SKM-1 treated with dmso at 0.1 percent for 144 hours (cell line): ENCODE data around the gene SH3BGRL2.

Experiments used
- DNase-seq: peaks from one replicate; lab custom pipeline; 2025; ENCODE audit not compliant: unreplicated experiment; lab: John Stamatoyannopoulos, UW

The SH3BGRL2 gene

GRCh38 chr6:79694623-79695343 lies 63.7 kb downstream of the SH3BGRL2 start:
- DNase-seq = no peak

GRCh38 chr6:79697430-79697829 lies 66.3 kb downstream of the SH3BGRL2 start:
- DNase-seq = no peak

- no peak for DNase-seq
These were observed 68.5 kb downstream of the SH3BGRL2 start for GRCh38 chr6:79699606-79700005.

GRCh38 chr6:79702691-79703090 lies 71.6 kb downstream of the SH3BGRL2 start:
- DNase-seq = no peak

GRCh38 chr6:79704200-79704599 lies 73.1 kb downstream of the SH3BGRL2 start:
- no peak for DNase-seq

- DNase-seq = no peak
These were observed 74.4 kb downstream of the SH3BGRL2 start for GRCh38 chr6:79705456-79705995.

GRCh38 chr6:79706527-79706926 lies 75.4 kb downstream of the SH3BGRL2 start:
- no peak for DNase-seq

GRCh38 chr6:79707621-79708020 lies 76.5 kb downstream of the SH3BGRL2 start:
- no peak for DNase-seq

GRCh38 chr6:79708095-79708791 lies 77.1 kb downstream of the SH3BGRL2 start:
- no peak for DNase-seq

GRCh38 chr6:79710127-79710526 lies 79.0 kb downstream of the SH3BGRL2 start:
- DNase-seq = no peak

GRCh38 chr6:79711167-79711566 lies 80.0 kb downstream of the SH3BGRL2 start:
- no peak for DNase-seq

- no peak for DNase-seq
These were observed 81.0 kb downstream of the SH3BGRL2 start for GRCh38 chr6:79712144-79712543.

- DNase-seq = no peak
These were observed 81.5 kb downstream of the SH3BGRL2 start for GRCh38 chr6:79712616-79713135.

GRCh38 chr6:79713701-79714322 lies 82.7 kb downstream of the SH3BGRL2 start:
- peak; percentile 15 for DNase-seq

- DNase-seq = no peak
These were observed 86.9 kb downstream of the SH3BGRL2 start for GRCh38 chr6:79717989-79718388.

GRCh38 chr6:79718509-79719247 lies 87.5 kb downstream of the SH3BGRL2 start:
- no peak for DNase-seq

GRCh38 chr6:79719248-79719960 lies 88.3 kb downstream of the SH3BGRL2 start:
- DNase-seq = no peak

GRCh38 chr6:79724816-79725215 lies 93.7 kb downstream of the SH3BGRL2 start:
- no peak for DNase-seq

GRCh38 chr6:79731471-79731870 lies 100.3 kb downstream of the SH3BGRL2 start:
- DNase-seq = no peak

- DNase-seq = no peak
These were observed 102.3 kb downstream of the SH3BGRL2 start for GRCh38 chr6:79733388-79733787.
